ENCODE results near the gene PPM1F.

Gene PPM1F

GRCh38 chr22:21952586-21953571 lies at the start of gene PPM1F:
Gene PPM1F (minus strand): TSS chr22:21952848. CDS start chr22:21946048, 6,800 bp downstream.
- ATAC-seq, result peak; percentile 86

GRCh38 chr22:22001664-22002525 lies 49.2 kb upstream of the PPM1F start:
- ATAC-seq, result no peak

GRCh38 chr22:21998595-21999247 lies 46.1 kb upstream of the PPM1F start:
- no peak for ATAC-seq

- ATAC-seq, result no peak
Observed at GRCh38 chr22:21996175-21996720, 43.6 kb upstream of the PPM1F start.

GRCh38 chr22:21995660-21996059 lies 43.0 kb upstream of the PPM1F start:
- no peak for ATAC-seq

GRCh38 chr22:21994881-21995444 lies 42.3 kb upstream of the PPM1F start:
- ATAC-seq, result no peak

- no peak for ATAC-seq
Observed at GRCh38 chr22:21992593-21993237, 40.1 kb upstream of the PPM1F start.

- no peak for ATAC-seq
Observed at GRCh38 chr22:21991774-21992173, 39.1 kb upstream of the PPM1F start.

- no peak for ATAC-seq
Observed at GRCh38 chr22:21991304-21991596, 38.6 kb upstream of the PPM1F start.

- ATAC-seq, result no peak
Observed at GRCh38 chr22:21990445-21991303, 38.0 kb upstream of the PPM1F start.

GRCh38 chr22:21989049-21989448 lies 36.4 kb upstream of the PPM1F start:
- ATAC-seq, result no peak

- no peak for ATAC-seq
Observed at GRCh38 chr22:21985214-21985613, 32.6 kb upstream of the PPM1F start.

GRCh38 chr22:21984793-21985192 lies 32.1 kb upstream of the PPM1F start:
- no peak for ATAC-seq

GRCh38 chr22:21982338-21982965 lies 29.8 kb upstream of the PPM1F start, which contains the start of gene TOP3B:
Gene TOP3B (minus strand): TSS chr22:21982787. CDS start chr22:21975709, 7,078 bp downstream.
- ATAC-seq, result peak; percentile 93 to 95

GRCh38 chr22:21981874-21982273 lies 29.2 kb upstream of the PPM1F start:
- no peak for ATAC-seq

- no peak for ATAC-seq
Observed at GRCh38 chr22:21980547-21980946, 27.9 kb upstream of the PPM1F start.

GRCh38 chr22:21978564-21979386 lies 26.1 kb upstream of the PPM1F start:
- no peak for ATAC-seq

- no peak for ATAC-seq
Observed at GRCh38 chr22:21977814-21978213, 25.2 kb upstream of the PPM1F start.

GRCh38 chr22:21975854-21976345 lies 23.3 kb upstream of the PPM1F start:
- no peak for ATAC-seq
